DOHH2 (cell line): ENCODE results near the gene SNTN.

Experiments used
- EZH2phosphoT487 ChIP-seq: fragments of 200-600 bp; sonication (generic); IDR thresholded peaks from 2 replicates; pipeline ENCODE4 v1.6.1; 2017; ENCODE audit warnings: borderline replicate concordance, mild to moderate bottlenecking, antibody characterized with exemption, low read length, moderate library complexity, mixed read lengths
- TF ChIP-seq, protein P1 (sequence below): fragments of 200-600 bp; sonication (generic); IDR thresholded peaks from one replicate; pipeline ENCODE4 v1.5.1; 2014; ENCODE audit warnings: antibody characterized with exemption, mild to moderate bottlenecking, low read depth, low read length; ENCODE audit not compliant: poor library complexity, severe bottlenecking

GRCh38 chr3:63687278-63688225, 35.1 kb downstream of the SNTN start:
- TF ChIP-seq, protein P1, sequence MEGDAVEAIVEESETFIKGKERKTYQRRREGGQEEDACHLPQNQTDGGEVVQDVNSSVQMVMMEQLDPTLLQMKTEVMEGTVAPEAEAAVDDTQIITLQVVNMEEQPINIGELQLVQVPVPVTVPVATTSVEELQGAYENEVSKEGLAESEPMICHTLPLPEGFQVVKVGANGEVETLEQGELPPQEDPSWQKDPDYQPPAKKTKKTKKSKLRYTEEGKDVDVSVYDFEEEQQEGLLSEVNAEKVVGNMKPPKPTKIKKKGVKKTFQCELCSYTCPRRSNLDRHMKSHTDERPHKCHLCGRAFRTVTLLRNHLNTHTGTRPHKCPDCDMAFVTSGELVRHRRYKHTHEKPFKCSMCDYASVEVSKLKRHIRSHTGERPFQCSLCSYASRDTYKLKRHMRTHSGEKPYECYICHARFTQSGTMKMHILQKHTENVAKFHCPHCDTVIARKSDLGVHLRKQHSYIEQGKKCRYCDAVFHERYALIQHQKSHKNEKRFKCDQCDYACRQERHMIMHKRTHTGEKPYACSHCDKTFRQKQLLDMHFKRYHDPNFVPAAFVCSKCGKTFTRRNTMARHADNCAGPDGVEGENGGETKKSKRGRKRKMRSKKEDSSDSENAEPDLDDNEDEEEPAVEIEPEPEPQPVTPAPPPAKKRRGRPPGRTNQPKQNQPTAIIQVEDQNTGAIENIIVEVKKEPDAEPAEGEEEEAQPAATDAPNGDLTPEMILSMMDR, result no peak
- TF ChIP-seq EZH2phosphoT487, result no peak
